SK-N-SH (cell line): ENCODE results near the gene NLGN1. TPM values are rescaled to one million over a fixed set of nuclear protein-coding genes. Genes with fewer than 3 reads are reported as not detected.

Experiments used
- CTCF ChIA-PET: fragments of 300-600, 350-600 bp; formaldehyde crosslinking; extraction: SDS; loops from one replicate; lab custom pipeline; 2021; lab: Yijun Ruan, JAX
- POLR2A ChIA-PET: fragments of 350-600 bp; sonication (Branson Sonifier 250); formaldehyde crosslinking; extraction: SDS; loops from one replicate; lab custom pipeline; 2020; ENCODE audit warnings: antibody characterized with exemption, inconsistent platforms; lab: Yijun Ruan, JAX
- DNase-seq: peaks from one replicate; pipeline ENCODE4 v3.0.0; 2012
- H2AFZ ChIP-seq: fragments of 200-600 bp; sonication (generic); 2 replicates; pipeline ENCODE4 v1.8.1; 2016; ENCODE audit warnings: antibody characterized with exemption, mild to moderate bottlenecking, low read depth
- H3F3A ChIP-seq: fragments of 200-600 bp; sonication (generic); replicated peaks from 2 replicates; pipeline ENCODE3; 2016; ENCODE audit warnings: antibody characterized with exemption, mild to moderate bottlenecking; ENCODE audit not compliant: insufficient read depth
- H3K27ac ChIP-seq, 2 experiments: fragments of 200-500 bp in 1 of 2; fragments of 200-600 bp in 1 of 2; sonication (Bioruptor generic) in 1 of 2; sonication (generic), shearing (Covaris generic) in 1 of 2; 2 replicates each; pipeline versions ENCODE4 v1.5.1 to v1.6.1; 2014 to 2016; ENCODE audit warnings: low read depth in 2 of 2, inconsistent platforms in 1 of 2, low read length in 1 of 2, mild to moderate bottlenecking in 1 of 2, mixed read lengths in 1 of 2
- H3K27me3 ChIP-seq: fragments of 200-600 bp; sonication (generic), shearing (Covaris generic); 2 replicates; pipeline ENCODE4 v1.6.1; 2016; ENCODE audit warnings: mixed run types; ENCODE audit not compliant: insufficient read depth
- H3K36me3 ChIP-seq, 2 experiments: fragments of 200-500 bp in 1 of 2; fragments of 200-600 bp in 1 of 2; sonication (Bioruptor generic) in 1 of 2; sonication (generic) in 1 of 2; replicated peaks in 1 of 2; 2 replicates each; pipeline versions ENCODE3 to v1.5.1; 2014 to 2016; ENCODE audit warnings: low read length in 1 of 2, mild to moderate bottlenecking in 1 of 2; ENCODE audit not compliant: insufficient read depth in 2 of 2, control insufficient read depth in 1 of 2
- H3K4me1 ChIP-seq, 2 experiments: fragments of 200-500 bp in 1 of 2; fragments of 200-600 bp in 1 of 2; sonication (Bioruptor generic) in 1 of 2; sonication (generic), shearing (Covaris generic) in 1 of 2; 2 replicates each; pipeline versions ENCODE4 v1.5.1 to v1.6.1; 2014 to 2016; ENCODE audit warnings: low read depth in 1 of 2, low read length in 1 of 2, mixed run types in 1 of 2; ENCODE audit not compliant: insufficient read depth in 2 of 2, control insufficient read depth in 1 of 2
- H3K4me2 ChIP-seq: fragments of 200-600 bp; sonication (generic), shearing (Covaris generic); 2 replicates; pipeline ENCODE4 v1.6.1; 2017; ENCODE audit warnings: mixed run types
- H3K4me3 ChIP-seq, 2 experiments: fragments of 200-500 bp in 1 of 2; fragments of 200-600 bp in 1 of 2; sonication (Bioruptor generic) in 1 of 2; sonication (generic), shearing (Covaris generic) in 1 of 2; 2 replicates each; pipeline versions ENCODE4 v1.5.1 to v1.8.1; 2014 to 2016; ENCODE audit warnings: low read depth in 2 of 2, inconsistent platforms in 1 of 2, low read length in 1 of 2, mild to moderate bottlenecking in 1 of 2, mixed read lengths in 1 of 2, moderate library complexity in 1 of 2
- H3K79me2 ChIP-seq: fragments of 200-600 bp; sonication (generic); 2 replicates; pipeline ENCODE4 v1.8.1; 2017; ENCODE audit warnings: mild to moderate bottlenecking; ENCODE audit not compliant: insufficient read depth
- H3K9ac ChIP-seq: fragments of 200-600 bp; sonication (generic); 2 replicates; pipeline ENCODE4 v1.6.1; 2017; ENCODE audit warnings: mixed run types
- H3K9me2 ChIP-seq: fragments of 200-600 bp; sonication (generic); 2 replicates; pipeline ENCODE4 v1.6.1; 2017; ENCODE audit warnings: mixed run types
- H3K9me3 ChIP-seq: fragments of 200-600 bp; sonication (generic); 2 replicates; pipeline ENCODE4 v1.6.1; 2017; ENCODE audit warnings: mixed run types, mild to moderate bottlenecking, moderate library complexity
- H4K20me1 ChIP-seq: fragments of 200-600 bp; sonication (generic); 2 replicates; pipeline ENCODE4 v1.6.1; 2017; ENCODE audit warnings: mild to moderate bottlenecking, mixed run types; ENCODE audit not compliant: insufficient read depth
- CHD2 ChIP-seq: fragments of 150-350 bp; IDR thresholded peaks from 2 replicates; pipeline ENCODE4 v1.6.1; 2018; ENCODE audit warnings: low read length; ENCODE audit not compliant: partially characterized antibody
- ELF1 ChIP-seq: IDR thresholded peaks from 2 replicates; pipeline ENCODE4 v1.4.0; 2012
- EP300 ChIP-seq, 2 experiments: IDR thresholded peaks; 2 replicates each; pipeline versions ENCODE4 v1.4.0 to v1.6.1; 2012; ENCODE audit warnings: borderline replicate concordance in 1 of 2, low read depth in 1 of 2, low read length in 1 of 2
- FOSL2 ChIP-seq: IDR thresholded peaks from 2 replicates; pipeline ENCODE4 v1.4.0; 2012; ENCODE audit warnings: low read depth, mild to moderate bottlenecking, moderate library complexity, borderline replicate concordance
- FOXJ3 ChIP-seq: sonication (generic); formaldehyde crosslinking; IDR thresholded peaks from 2 replicates; pipeline ENCODE4 v1.5.1; 2020; ENCODE audit warnings: mild to moderate bottlenecking, missing genetic modification reagents
- GABPA ChIP-seq: IDR thresholded peaks from 2 replicates; pipeline ENCODE4 v1.4.0; 2012; ENCODE audit warnings: low read depth, mild to moderate bottlenecking
- GATA2 ChIP-seq: sonication (generic); formaldehyde crosslinking; IDR thresholded peaks from 2 replicates; pipeline ENCODE4 v1.5.0; 2020; ENCODE audit warnings: mild to moderate bottlenecking, missing genetic modification reagents
- IRF3 ChIP-seq: fragments of 150-350 bp; IDR thresholded peaks from 2 replicates; pipeline ENCODE4 v1.6.1; 2016; ENCODE audit warnings: mild to moderate bottlenecking, low read depth, low read length
- JUND ChIP-seq: IDR thresholded peaks from 2 replicates; pipeline ENCODE4 v1.4.0; 2012
- MEF2A ChIP-seq: IDR thresholded peaks from 2 replicates; pipeline ENCODE4 v1.4.0; 2012; ENCODE audit warnings: low read depth, borderline replicate concordance
- MXI1 ChIP-seq: IDR thresholded peaks from 2 replicates; pipeline ENCODE4 v1.6.1; 2012; ENCODE audit warnings: mild to moderate bottlenecking, low read depth, low read length, improper control_type of control experiment
- NFIC ChIP-seq: IDR thresholded peaks from 2 replicates; pipeline ENCODE4 v1.4.0; 2012; ENCODE audit warnings: borderline replicate concordance
- RAD21 ChIP-seq: IDR thresholded peaks from 2 replicates; pipeline ENCODE4 v1.6.1; 2012; ENCODE audit warnings: mild to moderate bottlenecking, low read length
- RCOR1 ChIP-seq: fragments of 150-350 bp; IDR thresholded peaks from 2 replicates; pipeline ENCODE4 v1.6.1; 2017; ENCODE audit warnings: antibody characterized with exemption, low read length
- REST ChIP-seq: IDR thresholded peaks from 2 replicates; pipeline ENCODE4 v1.6.1; 2012; ENCODE audit warnings: mild to moderate bottlenecking, low read depth, low read length, moderate library complexity
- RFX5 ChIP-seq: IDR thresholded peaks from 2 replicates; pipeline ENCODE4 v1.6.1; 2012; ENCODE audit warnings: mild to moderate bottlenecking, improper control_type of control experiment, low read length
- SIN3A ChIP-seq: IDR thresholded peaks from 2 replicates; pipeline ENCODE4 v1.6.1; 2012; ENCODE audit warnings: low read depth, mild to moderate bottlenecking, low read length, moderate library complexity, borderline replicate concordance
- WGBS: methylation state at CpG from one replicate; pipeline ENCODE4 v1.1.6; 2017; ENCODE audit warnings: low lambda C conversion rate; 5-methylcytosine and 5-hydroxymethylcytosine counted together
- polyA plus RNA-seq, 3 experiments: library from polyadenylated mRNA; depleted of rRNA; stranded (reverse); fragments of >200 nt; gene quantifications; 2 replicates each; pipeline ENCODE4 v1.2.3, GENCODE V29; 2012
- TF ChIP-seq, protein P1 (sequence below): IDR thresholded peaks from 2 replicates; pipeline ENCODE4 v1.4.0; 2012; ENCODE audit warnings: low read depth
- TF ChIP-seq, protein P2 (sequence below): fragments of 150-350 bp; IDR thresholded peaks from 2 replicates; pipeline ENCODE4 v1.6.1; 2017; ENCODE audit warnings: antibody characterized with exemption, low read length, low read depth, borderline replicate concordance

Gene NLGN1
- polyA plus RNA-seq, 1 of the 3 experiments (the other 2 are of a cell fraction) = 1.5 TPM

DNA sequence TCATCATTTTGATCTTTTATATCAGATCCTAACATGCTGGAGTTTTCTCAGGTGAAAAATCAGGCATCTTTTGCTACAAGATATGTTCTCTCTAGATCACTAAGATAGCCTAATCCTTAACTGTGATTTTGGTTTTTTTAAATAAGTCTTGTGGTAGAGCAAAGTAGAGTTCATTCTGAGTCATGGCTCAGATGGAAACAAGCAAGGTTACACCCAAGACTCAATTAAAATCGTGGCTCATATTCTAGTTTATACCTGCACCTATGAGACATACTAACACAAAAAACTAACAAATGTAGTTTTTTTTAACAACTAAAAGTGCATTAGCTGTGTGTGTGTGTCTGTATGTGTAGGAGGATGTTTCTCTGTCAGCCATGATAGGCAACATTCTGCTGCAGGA is 428.2 kb downstream of the NLGN1 start (continued):
- no peak for TF ChIP-seq RFX5

- Histone ChIP-seq H3F3A (peaks cover 4% of the 10 kb centered on the region), H3K4me3 (no peak overlapping the region), H3K4me2 (no peak overlapping the region), H3K9me3 (no peaks in the 10 kb centered on the region), H2AFZ (peak overlapping the region; percentile 27; the same call in 1 of the 2 replicates), H4K20me1 (no peaks in the 10 kb centered on the region), H3K27ac (no peak overlapping the region), H3K79me2 (no peaks in the 10 kb centered on the region), H3K27me3 (no peaks in the 10 kb centered on the region), H3K4me1 (no peaks in the 10 kb centered on the region), H3K9me2 (no peaks in the 10 kb centered on the region), H3K36me3 (no peaks in the 10 kb centered on the region), H3K9ac (no peak overlapping the region)
- CTCF ChIA-PET = no interaction called here
- DNase-seq = no peak
- WGBS = 72% methylated on average over 6 of the region's 6 CpGs
- TF ChIP-seq, protein P1, sequence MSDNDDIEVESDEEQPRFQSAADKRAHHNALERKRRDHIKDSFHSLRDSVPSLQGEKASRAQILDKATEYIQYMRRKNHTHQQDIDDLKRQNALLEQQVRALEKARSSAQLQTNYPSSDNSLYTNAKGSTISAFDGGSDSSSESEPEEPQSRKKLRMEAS = no peak
- TF ChIP-seq MXI1 (no peak), GATA2 (CRISPR knock-in tag) (no peak), MEF2A (no peak), ELF1 (no peak), CHD2 (no peak), REST (no peak), FOXJ3 (CRISPR knock-in tag) (no peak), IRF3 (no peak), FOSL2 (no peak), NFIC (no peak), SIN3A (no peak), GABPA (no peak), RAD21 (no peak), JUND (no peak), RFX5 (no peak), EP300 (IDR thresholded peaks at IDR 0.05; ENCODE audit: borderline replicate concordance in 1 of 2, low read depth in 1 of 2, low read length in 1 of 2) (no peak), RCOR1 (no peak)
- TF ChIP-seq, protein P2, sequence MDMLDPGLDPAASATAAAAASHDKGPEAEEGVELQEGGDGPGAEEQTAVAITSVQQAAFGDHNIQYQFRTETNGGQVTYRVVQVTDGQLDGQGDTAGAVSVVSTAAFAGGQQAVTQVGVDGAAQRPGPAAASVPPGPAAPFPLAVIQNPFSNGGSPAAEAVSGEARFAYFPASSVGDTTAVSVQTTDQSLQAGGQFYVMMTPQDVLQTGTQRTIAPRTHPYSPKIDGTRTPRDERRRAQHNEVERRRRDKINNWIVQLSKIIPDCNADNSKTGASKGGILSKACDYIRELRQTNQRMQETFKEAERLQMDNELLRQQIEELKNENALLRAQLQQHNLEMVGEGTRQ = no peak
- POLR2A ChIA-PET = no interaction called here
Measured at GRCh38 chr3:173826416-173826815, 428.9 kb downstream of the NLGN1 start.
